ENCODE measurements around the gene CHPF. TPM values are rescaled to one million over a fixed set of nuclear protein-coding genes. Genes with fewer than 3 reads are reported as not detected.

Gene CHPF
- total RNA-seq, 4 donors from 2014 or later: 40.4 to 56.6 (median 52.6) TPM

- Histone ChIP-seq H3K4me3 (no peak overlapping the region), H3K27ac (no peak overlapping the region), H3K4me1 (peaks cover 14 to 42% (median 16%) of the 10 kb centered on the region in 3 donors), H3K9me3 (no peaks in the 10 kb centered on the region), H3K36me3 (peaks cover 0 to 30% (median 0%) of the 10 kb centered on the region in 3 donors), H3K27me3 (peaks cover 5 to 62% (median 16%) of the 10 kb centered on the region in 4 donors)
- intact Hi-C loops (cut with DNase I): no loop called here
- DNase-seq: no peak
- WGBS, 2 donors: 0 to 19% methylated on average over 2 to 5 of the region's 14 CpGs
- TF ChIP-seq CTCF (IDR thresholded peaks at IDR 0.05): no peak
- TF ChIP-seq POLR2A (IDR thresholded peaks at IDR 0.05): no peak
These were observed 34.4 kb downstream of the CHPF start for GRCh38 chr2:219508971-219509779.

GRCh38 chr2:219508444-219508734 lies 35.2 kb downstream of the CHPF start:
- peaks cover 13 to 36% (median 14%) of the 10 kb centered on the region in 3 donors for H3K4me1 ChIP-seq
- peaks cover 0 to 38% (median 0%) of the 10 kb centered on the region in 3 donors for H3K36me3 ChIP-seq
- intact Hi-C loops (cut with DNase I): no loop called here
- no peak for TF ChIP-seq CTCF (IDR thresholded peaks at IDR 0.05)
- no peak for TF ChIP-seq POLR2A (IDR thresholded peaks at IDR 0.05)
- peaks cover 0 to 54% (median 11%) of the 10 kb centered on the region in 4 donors for H3K27me3 ChIP-seq
- no peak for DNase-seq
- H3K9me3 ChIP-seq: no peaks in the 10 kb centered on the region
- H3K4me3 ChIP-seq: no peak overlapping the region
- H3K27ac ChIP-seq: no peak overlapping the region
- 72 to 88% methylated on average over 1 to 2 of the region's 4 CpGs for WGBS, 2 donors

- H3K36me3 ChIP-seq: peaks cover 0 to 44% (median 0%) of the 10 kb centered on the region in 3 donors
- no peak overlapping the region for H3K27ac ChIP-seq
- peaks cover 13 to 30% (median 14%) of the 10 kb centered on the region in 3 donors for H3K4me1 ChIP-seq
- intact Hi-C loops (cut with DNase I): no loop called here
- H3K9me3 ChIP-seq: no peaks in the 10 kb centered on the region
- no peak overlapping the region for H3K4me3 ChIP-seq
- H3K27me3 ChIP-seq: peaks cover 0 to 49% (median 9%) of the 10 kb centered on the region in 4 donors
- no peak for DNase-seq
- TF ChIP-seq POLR2A (IDR thresholded peaks at IDR 0.05) (no peak), CTCF (IDR thresholded peaks at IDR 0.05) (no peak)
- 47 to 78% methylated on average over 4 to 7 of the region's 8 CpGs for WGBS, 2 donors
These were observed 35.8 kb downstream of the CHPF start for GRCh38 chr2:219507581-219508443.

GRCh38 chr2:219506802-219507526 lies 36.6 kb downstream of the CHPF start:
- WGBS, 2 donors: 50 to 60% methylated on average over 1 to 2 of the region's 17 CpGs
- no peak for DNase-seq
- Histone ChIP-seq H3K36me3 (peaks cover 0 to 52% (median 0%) of the 10 kb centered on the region in 3 donors), H3K27me3 (peaks cover 0 to 40% (median 5%) of the 10 kb centered on the region in 4 donors), H3K9me3 (no peaks in the 10 kb centered on the region), H3K4me1 (peaks cover 13 to 29% (median 14%) of the 10 kb centered on the region in 3 donors), H3K4me3 (no peak overlapping the region), H3K27ac (no peak overlapping the region)
- intact Hi-C loops (cut with DNase I): no loop called here
- TF ChIP-seq POLR2A (IDR thresholded peaks at IDR 0.05) (no peak), CTCF (IDR thresholded peaks at IDR 0.05) (no peak)

Data from esophagus squamous epithelium (tissue), 5 donors.